Ovary (tissue), 9 donors: ENCODE results near the gene NAALADL2. TPM values are rescaled to one million over a fixed set of nuclear protein-coding genes. Genes with fewer than 3 reads are reported as not detected.

Source experiments
- DNase-seq, 5 donors: peaks; one replicate each; pipeline ENCODE4 v3.0.0-alpha.2; 2019 to 2020
- H3K27ac ChIP-seq, 2 donors: fragments of 200-600 bp; one replicate each; pipeline versions ENCODE4 v1.5.1 to v1.8.0; 2019 to 2022
- H3K27me3 ChIP-seq: fragments of 200-600 bp; one replicate; pipeline ENCODE4 v1.8.0; 2022
- H3K36me3 ChIP-seq: fragments of 200-600 bp; sonication (generic); one replicate; pipeline ENCODE4 v1.5.1; 2019
- H3K4me1 ChIP-seq: one replicate; pipeline ENCODE4 v1.8.1; 2013; ENCODE audit warnings: mild to moderate bottlenecking, moderate library complexity; ENCODE audit not compliant: insufficient read depth
- H3K4me3 ChIP-seq: fragments of 200-600 bp; sonication (generic); one replicate; pipeline ENCODE4 v1.5.1; 2017
- H3K9me3 ChIP-seq, 2 donors: fragments of 200-600 bp in 1 of 2; sonication (generic) in 1 of 2; one replicate each; pipeline versions ENCODE4 v1.5.1 to v1.8.1; 2013 to 2019; ENCODE audit warnings: mild to moderate bottlenecking in 1 of 2, moderate library complexity in 1 of 2
- EP300 ChIP-seq: sonication (generic); formaldehyde crosslinking; IDR thresholded peaks from one replicate; pipeline ENCODE4 v1.6.1; 2017; ENCODE audit warnings: antibody characterized with exemption
- POLR2A ChIP-seq: fragments of 450-650 bp; IDR thresholded peaks from one replicate; pipeline ENCODE4 v1.6.1; 2017; ENCODE audit warnings: antibody characterized with exemption, mild to moderate bottlenecking, moderate library complexity
- WGBS, 3 donors: extraction: QIAGEN DNeasy Blood & Tissue Kit in 1 of 3; methylation state at CpG; one replicate each; pipeline versions ENCODE4 v1.1.5 to v1.1.7; 2013 to 2017; 5-methylcytosine and 5-hydroxymethylcytosine counted together
- intact Hi-C, 4 donors: fragments of 100-400 bp; cut with DNase I; formaldehyde crosslinking; loops; one replicate each; pipeline versions ENCODE4 v1.11.0 to v1.15.1; 2022 to 2023
- polyA plus RNA-seq, 2 donors: library from polyadenylated mRNA; stranded (reverse); fragments of 200-250 nt in 1 of 2; fragments of 350-450 nt in 1 of 2; fragmentation: Illumina TruSeq in 1 of 2; extraction: RNeasy Lipid Tissue Mini Kit (QIAGEN cat#74804) in 1 of 2; gene quantifications; one replicate each; pipeline ENCODE4 v1.2.3, GENCODE V29; 2013 to 2014
- total RNA-seq, 7 donors: library from RNA; depleted of rRNA in 2 of 7; stranded (reverse); fragments of >200 nt in 2 of 7; fragmentation: NEBNext Ultra II Directional in 3 of 7; extraction: Animal tissue kit (Norgen Biotek cat#: 25700) in 3 of 7; gene quantifications; one replicate each; pipeline versions ENCODE4 v1.1.0 to v1.2.4, GENCODE V29; 2016 to 2023
- TF ChIP-seq, protein P1 (sequence below), 3 donors: fragments of 450-650 bp in 2 of 3; fragments of 200-600 bp in 1 of 3; IDR thresholded peaks; one replicate each; pipeline versions ENCODE4 v1.5.1 to v1.8.0; 2016 to 2022; ENCODE audit warnings: antibody characterized with exemption in 3 of 3, mild to moderate bottlenecking in 1 of 3
- donor health status: DM: no; HTN: no; CAD: no; lungs with moderate emphysema.
- donor health status: DM: no; HTN: no; CAD: no.
- donor health status: Bipolar disorder and iron deficiency.
- donor health status: DM: yes; HTN: yes; CAD: no.
- donor health status: DM: no; HTN: no; CAD: no.
- donor health status: DM: yes; HTN: yes; CAD: no.

The NAALADL2 gene
- total and polyA plus RNA-seq, 9 donors = 2.3 to 29.3 (median 15.2) TPM

DNA sequence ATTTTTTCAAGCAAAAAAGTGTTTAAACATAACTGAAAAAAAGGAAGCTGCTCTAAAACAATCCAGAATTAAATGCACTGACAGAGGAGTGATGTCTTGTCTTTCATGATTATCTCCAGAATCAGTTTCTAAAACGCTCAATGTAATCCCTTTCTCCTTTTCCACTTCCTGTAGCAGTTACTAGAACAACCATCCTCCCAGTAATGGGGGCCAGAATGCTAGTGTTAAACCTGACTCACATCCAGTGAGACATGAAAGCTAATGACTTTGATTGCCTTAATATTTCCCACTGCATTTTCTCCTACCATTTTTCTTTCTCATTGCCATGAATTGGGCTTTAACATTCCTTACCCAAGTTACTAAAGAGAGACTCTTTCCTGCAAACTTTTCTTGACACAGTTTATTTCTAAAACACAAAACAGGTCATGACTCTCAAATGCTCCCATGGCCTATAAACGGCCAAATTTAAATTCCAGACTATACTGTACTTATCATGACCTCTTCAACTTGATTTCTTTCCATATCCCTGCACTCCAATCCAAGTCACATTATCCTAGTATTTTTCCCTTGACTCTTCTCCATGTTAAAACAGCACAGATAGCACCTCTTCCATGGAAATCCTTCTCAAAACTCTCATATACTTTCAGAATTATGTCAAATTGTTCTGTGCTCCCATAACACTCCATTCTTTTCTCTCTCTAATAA, 341.4 kb downstream of the NAALADL2 start:
- Histone ChIP-seq H3K27ac (no peak overlapping the region), H3K9me3 (no peaks in the 10 kb centered on the region), H3K27me3 (no peaks in the 10 kb centered on the region), H3K36me3 (no peaks in the 10 kb centered on the region), H3K4me1 (no peaks in the 10 kb centered on the region), H3K4me3 (no peak overlapping the region)
- WGBS, 3 donors = 45 to 47% (median 46%) methylated on average over 2 of the region's 2 CpGs
- intact Hi-C loops = no loop called here
- no peak for DNase-seq
- TF ChIP-seq, protein P1, sequence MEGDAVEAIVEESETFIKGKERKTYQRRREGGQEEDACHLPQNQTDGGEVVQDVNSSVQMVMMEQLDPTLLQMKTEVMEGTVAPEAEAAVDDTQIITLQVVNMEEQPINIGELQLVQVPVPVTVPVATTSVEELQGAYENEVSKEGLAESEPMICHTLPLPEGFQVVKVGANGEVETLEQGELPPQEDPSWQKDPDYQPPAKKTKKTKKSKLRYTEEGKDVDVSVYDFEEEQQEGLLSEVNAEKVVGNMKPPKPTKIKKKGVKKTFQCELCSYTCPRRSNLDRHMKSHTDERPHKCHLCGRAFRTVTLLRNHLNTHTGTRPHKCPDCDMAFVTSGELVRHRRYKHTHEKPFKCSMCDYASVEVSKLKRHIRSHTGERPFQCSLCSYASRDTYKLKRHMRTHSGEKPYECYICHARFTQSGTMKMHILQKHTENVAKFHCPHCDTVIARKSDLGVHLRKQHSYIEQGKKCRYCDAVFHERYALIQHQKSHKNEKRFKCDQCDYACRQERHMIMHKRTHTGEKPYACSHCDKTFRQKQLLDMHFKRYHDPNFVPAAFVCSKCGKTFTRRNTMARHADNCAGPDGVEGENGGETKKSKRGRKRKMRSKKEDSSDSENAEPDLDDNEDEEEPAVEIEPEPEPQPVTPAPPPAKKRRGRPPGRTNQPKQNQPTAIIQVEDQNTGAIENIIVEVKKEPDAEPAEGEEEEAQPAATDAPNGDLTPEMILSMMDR (IDR thresholded peaks at IDR 0.05) = no peak

- Histone ChIP-seq H3K4me1 (no peaks in the 10 kb centered on the region), H3K4me3 (no peak overlapping the region), H3K36me3 (no peaks in the 10 kb centered on the region), H3K27me3 (no peaks in the 10 kb centered on the region), H3K27ac (no peak overlapping the region), H3K9me3 (no peaks in the 10 kb centered on the region)
- no peak for DNase-seq
- TF ChIP-seq POLR2A = no peak
- TF ChIP-seq, protein P1 (IDR thresholded peaks at IDR 0.05) = no peak
- no peak for TF ChIP-seq EP300
- WGBS, 3 donors = 56 to 64% (median 57%) methylated on average over 3 of the region's 3 CpGs
- intact Hi-C loops = no loop called here
Observed at GRCh38 chr3:175207361-175207760, 348.2 kb downstream of the NAALADL2 start.

- H3K4me1 ChIP-seq = no peaks in the 10 kb centered on the region
- H3K27me3 ChIP-seq = no peaks in the 10 kb centered on the region
- no peak for DNase-seq
- no peak overlapping the region for H3K4me3 ChIP-seq
- intact Hi-C loops = no loop called here
- TF ChIP-seq EP300 (no peak), POLR2A (no peak)
- TF ChIP-seq, protein P1 (IDR thresholded peaks at IDR 0.05) = no peak
- no peak overlapping the region for H3K27ac ChIP-seq
- no peaks in the 10 kb centered on the region for H3K36me3 ChIP-seq
- 80 to 84% (median 82%) methylated on average over 5 of the region's 5 CpGs for WGBS, 3 donors
- no peaks in the 10 kb centered on the region for H3K9me3 ChIP-seq
Observed at GRCh38 chr3:175208326-175208725, 349.2 kb downstream of the NAALADL2 start.

- Histone ChIP-seq H3K4me1 (no peaks in the 10 kb centered on the region), H3K27ac (no peak overlapping the region), H3K36me3 (no peaks in the 10 kb centered on the region), H3K27me3 (no peaks in the 10 kb centered on the region), H3K4me3 (no peak overlapping the region), H3K9me3 (no peaks in the 10 kb centered on the region)
- no peak for DNase-seq
- WGBS, 3 donors = 85 to 88% (median 85%) methylated on average over 2 of the region's 2 CpGs
- intact Hi-C loops = no loop called here
- TF ChIP-seq, protein P1 (IDR thresholded peaks at IDR 0.05) = no peak
- TF ChIP-seq EP300 = no peak
Observed at GRCh38 chr3:175211466-175211865, 352.3 kb downstream of the NAALADL2 start.
